Panc1 (cell line): ENCODE data around the gene HDAC11.

Experiments used
- POLR2AphosphoS5 ChIP-seq: IDR thresholded peaks from 2 replicates; pipeline ENCODE4 v1.6.1; 2012; ENCODE audit warnings: mild to moderate bottlenecking, low read depth, low read length, moderate library complexity
- SIN3A ChIP-seq: IDR thresholded peaks from 2 replicates; pipeline ENCODE4 v1.6.1; 2012; ENCODE audit warnings: low read depth, mild to moderate bottlenecking, low read length, moderate library complexity, borderline replicate concordance; ENCODE audit not compliant: insufficient read depth
- TF ChIP-seq, protein P1 (sequence below): fragments of 450-650 bp; IDR thresholded peaks from 2 replicates; pipeline ENCODE4 v1.5.1; 2017; ENCODE audit warnings: mild to moderate bottlenecking

DNA sequence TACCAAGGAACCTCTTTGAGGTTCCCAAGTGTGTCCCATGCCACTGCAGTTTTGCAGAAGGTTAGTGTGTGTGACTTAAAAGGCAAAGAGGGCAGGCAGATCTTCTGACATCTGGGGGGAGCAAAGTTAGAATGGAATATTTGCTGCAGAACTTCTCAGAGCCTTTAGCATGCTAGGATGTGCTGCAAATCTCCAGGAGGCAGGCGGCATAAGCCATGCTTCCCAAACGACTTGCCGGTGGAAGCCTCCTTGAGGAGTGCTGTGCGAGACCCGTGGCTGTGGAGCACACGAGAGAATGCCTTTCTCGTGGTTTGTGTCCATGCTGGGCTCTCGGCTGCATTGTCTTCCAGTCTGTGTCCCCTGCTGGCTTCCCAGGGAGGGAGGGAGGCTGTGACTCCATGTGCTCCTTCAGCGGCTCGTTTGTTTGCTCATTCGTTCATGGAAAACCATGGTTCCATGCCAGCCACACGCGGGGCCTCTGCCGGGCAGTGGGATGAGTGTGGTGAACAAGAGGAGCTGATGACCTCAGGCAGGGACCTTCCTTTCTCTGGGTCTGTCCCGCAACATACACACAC lies 13.8 kb downstream of the HDAC11 start:
- TF ChIP-seq, protein P1, sequence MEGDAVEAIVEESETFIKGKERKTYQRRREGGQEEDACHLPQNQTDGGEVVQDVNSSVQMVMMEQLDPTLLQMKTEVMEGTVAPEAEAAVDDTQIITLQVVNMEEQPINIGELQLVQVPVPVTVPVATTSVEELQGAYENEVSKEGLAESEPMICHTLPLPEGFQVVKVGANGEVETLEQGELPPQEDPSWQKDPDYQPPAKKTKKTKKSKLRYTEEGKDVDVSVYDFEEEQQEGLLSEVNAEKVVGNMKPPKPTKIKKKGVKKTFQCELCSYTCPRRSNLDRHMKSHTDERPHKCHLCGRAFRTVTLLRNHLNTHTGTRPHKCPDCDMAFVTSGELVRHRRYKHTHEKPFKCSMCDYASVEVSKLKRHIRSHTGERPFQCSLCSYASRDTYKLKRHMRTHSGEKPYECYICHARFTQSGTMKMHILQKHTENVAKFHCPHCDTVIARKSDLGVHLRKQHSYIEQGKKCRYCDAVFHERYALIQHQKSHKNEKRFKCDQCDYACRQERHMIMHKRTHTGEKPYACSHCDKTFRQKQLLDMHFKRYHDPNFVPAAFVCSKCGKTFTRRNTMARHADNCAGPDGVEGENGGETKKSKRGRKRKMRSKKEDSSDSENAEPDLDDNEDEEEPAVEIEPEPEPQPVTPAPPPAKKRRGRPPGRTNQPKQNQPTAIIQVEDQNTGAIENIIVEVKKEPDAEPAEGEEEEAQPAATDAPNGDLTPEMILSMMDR = no peak
- TF ChIP-seq SIN3A (no peak), POLR2AphosphoS5 (no peak)
